GM19324 (cell line): ENCODE results near the gene WRNIP1.

Source experiments
- ATAC-seq: cut with Tn5 transposase; IDR thresholded peaks from one replicate; pipeline ENCODE4 v1.9.1; 2021; ENCODE audit warnings: mild to moderate bottlenecking, moderate library complexity; ENCODE audit not compliant: unreplicated experiment, low FRiP score

Gene WRNIP1

GRCh38 chr6:2830183-2830582 is 65.0 kb downstream of the WRNIP1 start:
- no peak for ATAC-seq

GRCh38 chr6:2831392-2831791 is 66.2 kb downstream of the WRNIP1 start:
- ATAC-seq: no peak

DNA sequence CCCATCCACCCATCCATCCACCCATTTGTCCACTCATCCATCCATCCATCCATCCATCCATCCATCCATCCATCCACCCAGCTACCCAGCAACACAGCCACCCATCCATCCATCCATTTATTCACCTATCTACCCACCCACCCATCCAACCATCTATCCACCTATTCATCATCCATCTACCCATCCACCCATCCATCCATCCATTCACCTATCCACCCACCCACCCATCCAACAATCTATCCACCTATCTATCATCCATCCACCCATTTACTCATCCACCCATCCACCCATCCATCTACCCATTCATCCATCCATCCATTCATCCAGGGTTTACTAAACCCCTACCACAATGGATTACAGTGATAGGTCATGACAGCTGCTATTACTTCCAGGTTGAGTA is 69.1 kb downstream of the WRNIP1 start:
- ATAC-seq: no peak
